Effector CD8-positive, alpha-beta T cell (primary cell): ENCODE results near the gene MKX.
A peak's percentile ranks its signal among the peaks of the same experiment; 100 is the strongest.

Source experiments
- DNase-seq: peaks from one replicate; lab custom pipeline; 2025; lab: John Stamatoyannopoulos, UW

Gene MKX

GRCh38 chr10:27742195-27743011 lies 3.2 kb downstream of the MKX start:
- DNase-seq, result peak; percentile 51

GRCh38 chr10:27741173-27742091 lies 4.2 kb downstream of the MKX start:
- no peak for DNase-seq

DNA sequence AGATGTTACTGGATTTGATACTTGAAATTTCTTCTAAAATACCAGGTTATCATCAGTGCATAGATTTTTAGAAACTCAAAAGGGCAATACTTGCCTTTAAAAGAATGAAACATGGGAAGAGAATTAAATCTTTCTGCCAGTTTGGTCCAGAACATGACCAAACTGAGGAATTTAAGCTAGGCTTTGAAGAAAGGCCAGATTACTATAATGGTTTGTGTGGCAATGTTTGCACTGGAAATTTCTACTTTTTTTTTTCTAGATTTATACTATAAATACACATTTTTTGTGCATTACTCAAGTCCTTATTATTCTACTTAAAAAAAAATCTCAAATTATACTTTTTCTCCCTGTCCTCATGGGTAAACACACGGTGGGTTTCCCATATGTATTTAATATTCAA lies 9.2 kb downstream of the MKX start:
- DNase-seq, result no peak

- DNase-seq, result no peak
These were observed 15.6 kb downstream of the MKX start for GRCh38 chr10:27730041-27730440.

GRCh38 chr10:27728338-27728737 lies 17.3 kb downstream of the MKX start:
- no peak for DNase-seq

GRCh38 chr10:27724287-27724686 lies 21.3 kb downstream of the MKX start:
- DNase-seq, result no peak

DNA sequence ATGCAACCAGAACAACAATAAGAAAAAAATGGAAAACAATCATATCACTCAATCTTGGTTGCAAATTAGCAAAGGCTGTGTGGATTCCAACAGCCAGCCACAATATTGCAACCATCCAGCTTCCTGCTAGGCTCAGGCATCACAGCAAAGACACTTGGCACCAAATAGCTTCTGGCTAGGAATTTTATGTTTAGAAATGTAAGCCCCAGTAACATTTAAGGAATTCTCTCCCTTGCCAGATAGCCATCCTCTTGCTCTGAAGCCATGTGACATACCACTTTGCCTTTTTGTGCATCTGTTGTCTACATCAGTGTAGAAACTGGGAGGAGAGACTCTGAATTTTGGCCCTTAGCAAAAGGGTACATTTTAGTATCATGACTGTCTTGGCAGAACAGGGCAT lies 22.2 kb downstream of the MKX start:
- no peak for DNase-seq

- no peak for DNase-seq
These were observed 25.1 kb downstream of the MKX start for GRCh38 chr10:27720529-27720928.

DNA sequence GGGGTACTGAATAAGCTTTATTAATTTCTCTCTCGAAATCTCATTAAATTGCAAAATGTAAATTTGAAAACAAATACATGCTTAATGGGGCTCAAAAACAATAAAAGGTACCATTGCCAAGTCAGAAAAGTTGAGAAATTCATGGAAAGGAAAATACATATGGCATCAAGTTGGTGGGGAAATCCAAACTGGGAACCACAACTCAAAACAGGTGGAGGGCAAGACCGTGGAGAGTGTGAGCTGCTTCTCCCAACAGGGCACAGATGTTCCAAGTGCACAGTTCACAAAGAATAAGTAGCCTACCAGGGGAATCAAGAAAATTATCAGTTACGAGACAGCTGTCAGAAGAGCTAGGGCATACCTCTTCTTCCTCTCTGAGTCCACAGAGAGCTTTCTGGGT lies 26.6 kb downstream of the MKX start:
- DNase-seq, result no peak

DNA sequence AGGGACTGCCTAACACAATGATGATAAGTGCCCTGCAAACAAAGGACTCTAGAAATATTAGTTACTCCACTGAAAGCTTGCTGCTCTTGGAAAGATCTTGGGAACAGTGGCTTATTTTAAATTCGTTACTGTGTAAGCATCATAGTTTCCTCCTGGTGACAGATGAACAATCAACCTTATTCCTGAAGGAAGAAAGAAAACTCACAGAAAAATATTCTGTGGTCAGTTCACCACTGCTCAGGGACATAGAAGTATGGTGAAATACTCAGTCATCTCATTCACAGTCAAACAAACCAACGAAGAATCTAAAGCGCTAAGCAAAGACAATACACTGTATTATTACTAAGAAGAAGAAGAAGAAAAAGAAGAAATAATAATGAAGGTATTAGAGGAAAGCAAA lies 27.8 kb downstream of the MKX start:
- no peak for DNase-seq

- no peak for DNase-seq
These were observed 28.4 kb downstream of the MKX start for GRCh38 chr10:27717224-27717623.

GRCh38 chr10:27716521-27716920 lies 29.1 kb downstream of the MKX start:
- no peak for DNase-seq

GRCh38 chr10:27715505-27715904 lies 30.1 kb downstream of the MKX start:
- DNase-seq, result no peak

DNA sequence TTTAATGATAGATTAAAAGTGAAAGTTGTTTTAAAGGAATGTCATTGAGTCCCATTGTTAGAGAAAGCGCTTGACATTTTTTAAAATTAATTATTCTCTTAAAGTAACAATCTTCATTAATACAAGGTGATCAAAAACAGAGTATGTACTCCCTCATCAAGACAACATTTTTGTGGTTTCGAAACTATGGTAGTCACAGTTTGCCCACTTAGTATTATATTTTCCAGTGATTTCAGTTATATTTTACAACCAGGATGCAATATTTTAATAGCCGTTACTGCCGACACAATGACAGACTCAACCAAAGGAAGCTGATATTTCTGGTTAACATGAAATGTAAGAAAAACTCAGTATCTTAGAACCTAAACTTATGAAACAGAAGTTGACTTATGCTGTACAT lies 31.3 kb downstream of the MKX start:
- DNase-seq, result no peak

DNA sequence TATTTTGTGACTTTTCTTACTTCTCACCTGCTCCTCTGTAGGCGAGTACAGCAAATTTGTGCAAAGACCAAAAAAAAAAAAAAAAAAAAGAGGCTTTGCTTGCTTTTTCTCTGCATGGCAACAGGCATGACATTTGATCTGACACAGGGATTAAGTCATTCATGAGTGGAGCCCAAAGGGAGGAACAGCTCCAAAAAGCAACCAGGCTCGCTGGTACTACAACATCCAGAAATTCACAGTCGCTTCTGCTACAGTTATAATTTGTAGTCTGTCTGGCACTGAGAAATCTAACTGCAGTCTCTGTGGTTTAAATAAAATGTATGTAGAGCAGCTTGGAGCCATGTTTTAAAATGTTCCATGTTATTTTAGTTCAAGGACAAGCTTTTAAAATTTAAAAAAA lies 31.7 kb downstream of the MKX start:
- no peak for DNase-seq

GRCh38 chr10:27710014-27710413 lies 35.6 kb downstream of the MKX start:
- DNase-seq, result no peak

DNA sequence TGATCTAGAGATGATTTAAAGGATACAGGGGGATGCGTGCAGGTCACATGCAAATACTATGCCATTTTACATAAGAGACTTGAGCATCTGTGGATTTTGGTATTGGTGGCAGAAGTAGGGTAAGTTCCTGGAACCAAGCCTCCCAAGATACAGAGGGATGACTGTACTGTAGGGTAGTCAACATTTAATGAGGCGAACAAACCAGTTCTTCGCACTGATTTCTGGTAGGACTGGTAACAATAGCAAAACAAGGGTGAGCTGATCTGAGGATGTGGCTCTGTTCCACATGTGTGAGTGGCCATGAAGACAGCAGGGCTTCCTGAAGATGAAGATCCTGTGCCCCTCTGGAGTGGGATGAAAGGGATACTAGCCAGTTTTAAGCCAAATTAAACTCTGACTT lies 36.3 kb downstream of the MKX start:
- DNase-seq, result no peak

DNA sequence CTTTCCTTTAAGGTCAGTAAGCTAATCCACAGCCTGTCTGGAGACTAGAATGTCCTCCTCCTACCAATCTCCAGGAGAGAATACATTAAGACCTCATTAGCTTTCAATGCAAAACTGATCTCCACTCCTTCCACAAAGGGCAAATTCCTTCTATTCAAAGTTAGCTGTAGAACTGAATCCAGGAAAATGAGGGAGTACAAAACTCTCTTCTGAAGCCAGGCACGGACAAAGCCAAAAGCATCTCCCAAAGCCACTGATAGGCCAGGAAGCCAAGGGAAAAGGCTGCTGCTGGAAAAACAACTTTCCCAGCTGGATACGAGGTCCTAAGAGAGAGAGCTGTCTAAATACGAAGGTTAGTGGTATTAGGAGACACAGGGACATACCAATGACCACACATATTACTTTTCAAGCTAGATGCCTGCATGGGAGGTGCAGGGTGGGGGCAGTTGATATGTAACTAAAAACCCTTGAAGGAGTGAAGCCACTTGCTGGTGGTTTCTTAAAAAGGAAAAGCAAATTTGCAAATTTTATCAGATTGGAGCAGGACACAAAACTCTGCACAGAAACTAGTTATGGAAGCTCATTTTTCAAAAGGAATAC lies 43.6 kb downstream of the MKX start:
- DNase-seq, result no peak

GRCh38 chr10:27699776-27700175 lies 45.8 kb downstream of the MKX start:
- no peak for DNase-seq

GRCh38 chr10:27698961-27699360 lies 46.7 kb downstream of the MKX start:
- no peak for DNase-seq

- DNase-seq, result no peak
These were observed 49.2 kb downstream of the MKX start for GRCh38 chr10:27696466-27696865.

GRCh38 chr10:27695706-27696105 lies 49.9 kb downstream of the MKX start:
- no peak for DNase-seq

GRCh38 chr10:27695088-27695487 lies 50.5 kb downstream of the MKX start:
- no peak for DNase-seq
